Measurements from ENCODE around the gene PPP2R1B.

DNA sequence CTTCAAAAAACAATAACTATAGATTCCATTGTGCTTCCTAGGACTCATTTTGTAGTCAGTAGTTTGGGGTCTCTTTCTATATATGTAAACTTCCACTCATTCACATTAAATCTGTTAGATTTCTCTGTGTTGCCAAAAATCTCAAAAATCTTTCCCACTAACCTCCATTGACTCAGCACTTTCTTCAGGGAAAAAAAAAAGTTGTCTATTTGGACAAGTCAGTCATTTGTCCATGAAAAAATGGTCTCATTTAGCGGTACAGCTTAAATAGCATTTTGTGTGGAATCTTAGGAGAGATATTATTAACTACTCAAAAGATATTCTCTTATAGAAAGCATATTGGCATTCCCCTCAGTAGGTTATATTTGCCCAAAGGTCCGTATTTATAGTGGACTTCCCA lies 81.9 kb downstream of the PPP2R1B start:
- TF ChIP-seq, protein P1, sequence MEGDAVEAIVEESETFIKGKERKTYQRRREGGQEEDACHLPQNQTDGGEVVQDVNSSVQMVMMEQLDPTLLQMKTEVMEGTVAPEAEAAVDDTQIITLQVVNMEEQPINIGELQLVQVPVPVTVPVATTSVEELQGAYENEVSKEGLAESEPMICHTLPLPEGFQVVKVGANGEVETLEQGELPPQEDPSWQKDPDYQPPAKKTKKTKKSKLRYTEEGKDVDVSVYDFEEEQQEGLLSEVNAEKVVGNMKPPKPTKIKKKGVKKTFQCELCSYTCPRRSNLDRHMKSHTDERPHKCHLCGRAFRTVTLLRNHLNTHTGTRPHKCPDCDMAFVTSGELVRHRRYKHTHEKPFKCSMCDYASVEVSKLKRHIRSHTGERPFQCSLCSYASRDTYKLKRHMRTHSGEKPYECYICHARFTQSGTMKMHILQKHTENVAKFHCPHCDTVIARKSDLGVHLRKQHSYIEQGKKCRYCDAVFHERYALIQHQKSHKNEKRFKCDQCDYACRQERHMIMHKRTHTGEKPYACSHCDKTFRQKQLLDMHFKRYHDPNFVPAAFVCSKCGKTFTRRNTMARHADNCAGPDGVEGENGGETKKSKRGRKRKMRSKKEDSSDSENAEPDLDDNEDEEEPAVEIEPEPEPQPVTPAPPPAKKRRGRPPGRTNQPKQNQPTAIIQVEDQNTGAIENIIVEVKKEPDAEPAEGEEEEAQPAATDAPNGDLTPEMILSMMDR (IDR thresholded peaks at IDR 0.05; ENCODE audit: extremely low read depth in 1 of 2, insufficient read depth in 1 of 2, low read depth in 1 of 2, low read length in 2 of 2) = no peak
- TF ChIP-seq POLR2AphosphoS5 (IDR thresholded peaks at IDR 0.05; ENCODE audit: insufficient read depth, low read depth, low read length) = no peak
- no peak for TF ChIP-seq EZH2 (IDR thresholded peaks at IDR 0.05; ENCODE audit: borderline replicate concordance, low read depth, low read length, severe bottlenecking)
- TF ChIP-seq POLR2A (IDR thresholded peaks at IDR 0.05; ENCODE audit: low read depth, low read length) = no peak
- no peak for TF ChIP-seq MYC (IDR thresholded peaks at IDR 0.05; ENCODE audit: low read depth, low read length)
- TF ChIP-seq, protein P2, sequence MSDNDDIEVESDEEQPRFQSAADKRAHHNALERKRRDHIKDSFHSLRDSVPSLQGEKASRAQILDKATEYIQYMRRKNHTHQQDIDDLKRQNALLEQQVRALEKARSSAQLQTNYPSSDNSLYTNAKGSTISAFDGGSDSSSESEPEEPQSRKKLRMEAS (IDR thresholded peaks at IDR 0.05; ENCODE audit: insufficient read depth, insufficient read length) = no peak
- no peak for TF ChIP-seq JUN (IDR thresholded peaks at IDR 0.05; ENCODE audit: borderline replicate concordance, insufficient read depth, insufficient read length, low read depth)
- no peak for TF ChIP-seq FOS (IDR thresholded peaks at IDR 0.05; ENCODE audit: borderline replicate concordance, insufficient read depth, low read length)
